Keratinocyte (primary cell): Measurements from ENCODE around the gene EVPLL.

ENCODE experiments used
- CTCF ChIP-seq, 3 experiments: IDR thresholded peaks in 1 of 3; conservative IDR thresholded peaks in 1 of 3; optimal IDR thresholded peaks in 1 of 3; 2 replicates in 2 of 3; 3 replicates in 1 of 3; pipeline versions ENCODE3 to v1.5.1; 2011; ENCODE audit warnings: low read length in 3 of 3, mild to moderate bottlenecking in 3 of 3, moderate library complexity in 2 of 3, control low read depth in 1 of 3, inconsistent platforms in 1 of 3; ENCODE audit not compliant: insufficient read depth in 2 of 3; ENCODE audit errors: extremely low read depth in 1 of 3
- EZH2 ChIP-seq: IDR thresholded peaks from one replicate; pipeline ENCODE4 v1.6.1; 2012; ENCODE audit warnings: inconsistent platforms, mild to moderate bottlenecking, low read length, moderate library complexity

- TF ChIP-seq CTCF (optimal IDR thresholded peaks at IDR 0.05 in 1 of 3, IDR thresholded peaks at IDR 0.05 in 1 of 3, conservative IDR thresholded peaks at IDR 0.05 in 1 of 3; ENCODE audit: extremely low read depth in 1 of 3, insufficient read depth in 2 of 3, low read length in 3 of 3) (no peak), EZH2 (no peak)
Observed at GRCh38 chr17:18344021-18344420, 33.6 kb upstream of the EVPLL start.
